Lower leg skin (tissue), 3 donors: Measurements from ENCODE around the gene MYRF.

ENCODE experiments used
- POLR2A ChIP-seq, 2 donors: fragments of 450-650 bp; IDR thresholded peaks; one replicate each; pipeline ENCODE4 v1.6.1; 2016 to 2017; ENCODE audit warnings: antibody characterized with exemption in 2 of 2, mild to moderate bottlenecking in 1 of 2, moderate library complexity in 1 of 2
- TF ChIP-seq, protein P1 (sequence below), 3 donors: fragments of 450-650 bp; IDR thresholded peaks; one replicate each; pipeline ENCODE4 v1.5.1; 2016; ENCODE audit warnings: antibody characterized with exemption in 3 of 3, mild to moderate bottlenecking in 3 of 3, moderate library complexity in 2 of 3

- TF ChIP-seq, protein P1, sequence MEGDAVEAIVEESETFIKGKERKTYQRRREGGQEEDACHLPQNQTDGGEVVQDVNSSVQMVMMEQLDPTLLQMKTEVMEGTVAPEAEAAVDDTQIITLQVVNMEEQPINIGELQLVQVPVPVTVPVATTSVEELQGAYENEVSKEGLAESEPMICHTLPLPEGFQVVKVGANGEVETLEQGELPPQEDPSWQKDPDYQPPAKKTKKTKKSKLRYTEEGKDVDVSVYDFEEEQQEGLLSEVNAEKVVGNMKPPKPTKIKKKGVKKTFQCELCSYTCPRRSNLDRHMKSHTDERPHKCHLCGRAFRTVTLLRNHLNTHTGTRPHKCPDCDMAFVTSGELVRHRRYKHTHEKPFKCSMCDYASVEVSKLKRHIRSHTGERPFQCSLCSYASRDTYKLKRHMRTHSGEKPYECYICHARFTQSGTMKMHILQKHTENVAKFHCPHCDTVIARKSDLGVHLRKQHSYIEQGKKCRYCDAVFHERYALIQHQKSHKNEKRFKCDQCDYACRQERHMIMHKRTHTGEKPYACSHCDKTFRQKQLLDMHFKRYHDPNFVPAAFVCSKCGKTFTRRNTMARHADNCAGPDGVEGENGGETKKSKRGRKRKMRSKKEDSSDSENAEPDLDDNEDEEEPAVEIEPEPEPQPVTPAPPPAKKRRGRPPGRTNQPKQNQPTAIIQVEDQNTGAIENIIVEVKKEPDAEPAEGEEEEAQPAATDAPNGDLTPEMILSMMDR (IDR thresholded peaks at IDR 0.05): no peak
- TF ChIP-seq POLR2A (IDR thresholded peaks at IDR 0.05): no peak
Observed at GRCh38 chr11:61712846-61713245, 39.6 kb upstream of the MYRF start.
